Kidney capillary endothelial cell (primary cell): ENCODE results near the gene UNC5CL.

Source experiments
- DNase-seq: peaks from one replicate; pipeline ENCODE4 v3.0.0-alpha.2; 2018; ENCODE audit warnings: low spot score

Gene UNC5CL

DNA sequence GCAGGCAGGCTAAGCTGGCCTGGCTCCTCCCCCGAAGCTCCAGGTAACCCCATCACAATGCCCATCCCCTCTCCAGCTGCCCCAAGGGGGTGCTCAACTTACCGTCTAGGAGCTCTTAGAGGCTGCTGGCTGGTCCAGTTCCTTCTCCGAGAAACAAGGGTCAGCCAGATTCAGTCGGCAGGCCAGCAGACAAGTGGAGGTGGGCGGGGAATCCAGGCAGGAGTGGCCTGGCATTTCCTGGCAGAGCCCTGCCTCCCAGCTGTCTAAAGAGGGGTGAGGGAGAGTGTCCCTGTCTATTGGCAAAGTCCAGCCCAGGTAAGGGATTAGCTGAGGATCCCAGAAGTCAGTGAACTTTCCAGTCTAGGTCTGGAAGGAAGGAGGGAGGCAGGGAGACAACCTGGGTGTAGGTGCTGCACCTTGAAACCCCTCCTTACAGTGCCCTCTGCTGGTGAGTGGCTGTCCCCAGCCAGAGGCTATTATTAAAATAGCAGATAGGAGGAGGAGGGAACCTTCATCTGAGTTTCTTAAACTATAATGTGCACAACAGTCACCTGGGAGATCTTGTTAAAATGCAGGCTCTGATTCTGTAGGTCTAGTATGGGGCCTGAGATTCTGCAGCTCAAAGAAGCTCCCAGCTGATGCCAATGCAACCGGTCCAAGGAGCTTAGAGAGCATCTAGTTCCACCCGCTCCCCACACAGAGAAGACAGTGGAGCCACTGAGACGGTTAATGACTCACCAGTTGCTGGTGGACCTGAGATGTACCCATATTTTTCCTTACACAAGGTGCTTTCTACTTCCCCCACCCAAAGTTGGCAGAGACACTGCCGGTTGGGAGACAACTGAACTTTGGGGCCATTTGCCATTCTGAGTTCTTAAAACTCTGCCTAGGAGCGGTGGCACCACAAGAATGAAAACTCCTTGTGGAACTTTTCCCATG lies at the start of gene UNC5CL:
Gene UNC5CL, minus strand, starts transcription at position 162 of the 939 bp plus-strand sequence. CDS start 4,147 bp downstream, outside the sequence.
- DNase-seq, result no peak

- no peak for DNase-seq
Observed at GRCh38 chr6:41088451-41088850, 49.4 kb upstream of the UNC5CL start.

DNA sequence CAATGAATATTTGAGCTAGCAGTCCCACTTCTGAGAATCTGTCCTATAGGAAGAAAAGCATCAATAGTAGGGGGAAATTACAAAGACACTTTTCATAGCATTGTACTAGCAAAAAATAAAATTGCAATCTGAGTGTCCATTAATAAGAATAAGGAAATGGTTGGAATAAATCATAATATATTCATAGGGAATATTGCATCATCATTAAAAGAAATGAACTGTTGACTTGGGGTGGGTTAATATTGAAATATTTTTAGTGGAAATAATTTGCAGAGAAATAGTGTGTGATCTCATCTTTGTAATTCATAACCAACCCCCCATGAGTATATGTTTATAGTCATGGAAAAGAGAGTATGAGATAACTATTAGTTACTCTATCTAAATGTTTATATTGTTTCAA lies 46.2 kb upstream of the UNC5CL start:
- no peak for DNase-seq

DNA sequence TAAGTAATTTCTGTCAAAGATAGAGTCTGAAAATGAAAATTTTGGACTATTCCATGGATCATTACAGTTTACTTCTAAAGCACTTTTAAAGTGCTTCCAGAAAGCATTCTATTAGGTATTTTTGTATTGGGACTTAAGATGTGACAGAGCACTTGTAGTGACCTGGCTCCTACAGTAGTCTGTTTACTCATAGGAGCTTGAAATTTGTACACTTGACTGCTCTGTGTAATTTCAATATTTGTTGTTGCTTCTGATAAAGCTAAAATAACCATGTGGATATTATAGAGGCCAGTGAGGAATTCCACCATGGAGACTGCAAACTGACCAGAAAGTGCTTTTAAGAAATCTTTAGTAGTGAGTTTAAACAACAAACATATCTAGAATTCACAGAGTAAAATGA lies 44.1 kb upstream of the UNC5CL start:
- no peak for DNase-seq

DNA sequence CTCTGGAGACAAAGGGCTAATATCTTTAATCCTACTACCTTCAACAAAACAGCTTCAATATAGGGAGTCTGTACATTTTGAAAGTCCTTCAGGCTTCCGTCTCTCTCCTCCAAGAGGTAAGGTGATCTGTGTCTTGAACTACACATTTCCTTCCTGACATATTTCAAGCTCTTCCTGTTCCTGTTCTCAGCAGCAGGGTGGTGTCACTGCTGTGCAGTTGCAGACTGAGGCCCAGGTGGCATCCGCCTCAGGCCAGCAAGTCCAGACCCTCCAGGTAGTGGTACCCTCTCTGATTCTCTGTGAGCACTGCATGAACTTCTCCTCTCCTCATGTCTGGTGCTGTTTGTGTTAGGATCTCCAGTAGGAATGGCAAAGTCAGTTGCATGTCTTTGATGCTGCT lies 41.6 kb upstream of the UNC5CL start:
- DNase-seq, result no peak

DNA sequence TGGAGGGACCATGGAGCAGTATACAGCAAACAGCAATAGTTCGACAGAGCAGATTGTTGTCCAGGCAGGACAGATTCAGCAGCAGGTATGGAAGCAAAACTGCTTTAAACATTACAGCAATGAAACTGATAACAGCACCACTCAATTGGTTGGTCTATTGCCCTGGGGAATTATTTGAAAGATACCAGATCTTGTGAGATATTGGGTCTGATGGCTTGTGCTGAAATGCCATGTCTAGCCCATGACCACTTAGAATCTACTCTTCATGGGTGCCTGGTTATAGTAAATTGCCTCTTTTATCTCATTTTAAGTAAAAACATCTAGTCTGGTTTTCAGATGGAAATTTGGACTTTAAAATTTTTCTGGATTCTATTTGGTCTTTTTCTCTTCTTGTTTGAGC lies 40.1 kb upstream of the UNC5CL start:
- no peak for DNase-seq

- DNase-seq, result no peak
Observed at GRCh38 chr6:41078101-41078500, 39.1 kb upstream of the UNC5CL start.

GRCh38 chr6:41077536-41077935 lies 38.5 kb upstream of the UNC5CL start:
- DNase-seq, result no peak

DNA sequence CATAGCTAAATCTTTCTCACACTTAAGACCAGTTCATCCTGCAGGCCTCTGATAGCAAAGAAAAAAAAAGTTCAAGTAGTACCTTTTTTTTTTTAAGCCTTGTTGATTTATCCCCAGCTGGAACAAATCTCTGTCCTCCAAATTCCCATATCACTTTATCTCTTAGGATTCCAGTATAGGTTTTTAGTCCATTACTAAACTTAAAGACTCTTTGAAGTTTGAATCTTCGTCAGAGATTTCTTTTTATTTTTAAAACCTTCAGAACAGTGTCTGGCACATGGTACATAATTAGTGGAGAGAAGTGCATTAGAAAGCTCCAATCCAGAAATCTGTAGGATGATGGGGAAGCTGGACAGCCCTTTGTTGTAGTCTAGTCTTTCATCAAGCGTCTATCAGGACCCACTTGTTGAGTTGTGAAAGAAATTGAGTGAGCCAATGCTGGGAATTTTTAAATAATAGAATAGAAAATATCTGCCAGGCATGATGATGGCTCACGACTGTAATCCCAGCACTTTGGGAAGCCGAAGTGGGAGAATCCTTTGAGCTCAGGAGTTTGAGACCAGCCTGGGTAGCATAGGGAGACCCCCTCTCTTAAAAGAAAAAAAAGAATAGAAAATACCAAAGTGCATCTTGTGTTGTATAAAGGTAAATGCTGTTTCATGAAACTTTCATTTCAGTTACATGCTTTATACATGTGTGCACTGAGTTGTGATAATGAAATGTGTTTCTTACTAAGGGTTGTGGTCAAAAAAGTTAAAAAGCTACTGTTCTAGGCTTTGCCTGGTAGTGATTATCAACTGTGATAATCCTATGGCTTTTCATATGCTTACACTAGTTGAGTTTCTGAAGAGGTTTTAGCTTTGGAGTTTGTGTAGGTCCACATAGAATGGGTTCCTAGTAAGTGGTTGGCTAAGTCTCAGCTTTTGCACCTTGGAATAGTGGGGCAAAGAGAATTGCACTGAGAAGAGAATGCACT lies 36.9 kb upstream of the UNC5CL start:
- DNase-seq, result no peak

GRCh38 chr6:41074692-41075436 lies 35.8 kb upstream of the UNC5CL start:
- no peak for DNase-seq

- no peak for DNase-seq
Observed at GRCh38 chr6:41073968-41074691, 35.1 kb upstream of the UNC5CL start.

- DNase-seq, result peak; percentile 68
Observed at GRCh38 chr6:41073203-41073967, 34.4 kb upstream of the UNC5CL start.

DNA sequence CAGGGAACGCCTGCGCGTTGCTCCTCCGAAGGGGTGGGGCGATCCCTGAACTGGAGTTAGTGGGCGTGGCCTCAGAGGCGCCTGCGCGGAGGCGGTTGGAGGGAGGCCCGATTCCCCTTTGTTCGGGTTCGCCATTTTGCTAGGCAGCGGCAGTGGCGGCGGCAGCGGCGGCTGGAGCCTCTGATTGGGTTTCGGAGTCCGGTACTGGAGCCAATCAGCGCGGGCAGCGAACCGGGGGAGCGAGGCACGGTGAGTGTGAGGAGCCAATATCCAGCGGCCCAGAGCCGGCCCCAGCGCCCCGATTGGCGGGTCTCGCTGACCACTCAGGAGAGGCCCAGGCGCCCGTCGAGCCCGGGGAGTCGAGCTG lies 33.8 kb upstream of the UNC5CL start, which contains the start of gene NFYA:
Gene NFYA, plus strand, starts transcription at position 139 of the 367 bp plus-strand sequence. CDS start 6,116 bp downstream, outside the sequence.
- no peak for DNase-seq

GRCh38 chr6:41071923-41072835 lies 33.2 kb upstream of the UNC5CL start, which contains the start of gene OARD1:
Gene OARD1 (minus strand): TSS chr6:41072356. CDS start chr6:41071634, 722 bp downstream.
- peak; percentile 100 for DNase-seq

- DNase-seq, result peak; percentile 75
Observed at GRCh38 chr6:41071501-41071922, 32.5 kb upstream of the UNC5CL start.

GRCh38 chr6:41066867-41067304 lies 27.9 kb upstream of the UNC5CL start:
- peak; percentile 67 for DNase-seq

GRCh38 chr6:41065550-41066026 lies 26.6 kb upstream of the UNC5CL start:
- DNase-seq, result no peak

GRCh38 chr6:41064841-41065240 lies 25.8 kb upstream of the UNC5CL start:
- no peak for DNase-seq

GRCh38 chr6:41063884-41064285 lies 24.9 kb upstream of the UNC5CL start:
- no peak for DNase-seq
